Activated CD8-positive, alpha-beta memory T cell treated with anti-CD3 and anti-CD28 coated beads, Interleukin-2, amount 50 U/mL, for 1 hour (primary cell): ENCODE measurements around the gene TDP2.
"Not testable (repeated sequence)": the region's sequence is repeated elsewhere in the genome, so short reads cannot be mapped to it uniquely, and the experiment has no call there.

Experiments used
- DNase-seq: peaks from one replicate; pipeline ENCODE4 v3.0.0-alpha.2; 2020; ENCODE audit errors: extremely low read depth

TDP2 gene, protein sequence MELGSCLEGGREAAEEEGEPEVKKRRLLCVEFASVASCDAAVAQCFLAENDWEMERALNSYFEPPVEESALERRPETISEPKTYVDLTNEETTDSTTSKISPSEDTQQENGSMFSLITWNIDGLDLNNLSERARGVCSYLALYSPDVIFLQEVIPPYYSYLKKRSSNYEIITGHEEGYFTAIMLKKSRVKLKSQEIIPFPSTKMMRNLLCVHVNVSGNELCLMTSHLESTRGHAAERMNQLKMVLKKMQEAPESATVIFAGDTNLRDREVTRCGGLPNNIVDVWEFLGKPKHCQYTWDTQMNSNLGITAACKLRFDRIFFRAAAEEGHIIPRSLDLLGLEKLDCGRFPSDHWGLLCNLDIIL

GRCh38 chr6:24666641-24667377, at the start of gene TDP2, which contains the start of gene ACOT13:
TSS of gene TDP2 (minus strand) at chr6:24666899. CDS start at chr6:24666862, 37 bp downstream.
TSS of gene ACOT13 (plus strand) at chr6:24667077. CDS start at chr6:24667264, 187 bp downstream.
- peak; percentile 90 for DNase-seq

- DNase-seq, result no peak
Observed at GRCh38 chr6:24710519-24711303, 44.0 kb upstream of the TDP2 start.

GRCh38 chr6:24709014-24709711, 42.5 kb upstream of the TDP2 start:
- no peak for DNase-seq

DNA sequence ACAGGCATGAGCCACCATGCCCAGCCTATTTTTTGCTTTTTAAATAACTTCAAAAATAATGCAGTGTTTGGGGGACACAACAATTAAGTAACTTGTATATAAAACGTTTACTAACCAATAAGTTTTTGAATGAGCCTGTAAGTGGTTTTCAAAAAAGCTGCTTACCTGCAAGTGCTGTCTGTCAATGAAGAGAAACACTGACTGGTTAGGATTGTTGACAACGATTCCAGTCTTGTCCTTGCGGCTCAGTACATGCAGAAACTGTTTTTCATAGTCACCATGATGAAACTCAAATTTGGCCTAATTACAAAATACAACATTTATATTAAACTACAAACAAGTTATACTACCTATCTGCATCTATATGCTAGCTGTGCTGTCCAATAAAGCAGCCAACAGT, 41.9 kb upstream of the TDP2 start:
- DNase-seq, result no peak

- DNase-seq, result no peak
Observed at GRCh38 chr6:24704468-24704867, 37.8 kb upstream of the TDP2 start.

DNA sequence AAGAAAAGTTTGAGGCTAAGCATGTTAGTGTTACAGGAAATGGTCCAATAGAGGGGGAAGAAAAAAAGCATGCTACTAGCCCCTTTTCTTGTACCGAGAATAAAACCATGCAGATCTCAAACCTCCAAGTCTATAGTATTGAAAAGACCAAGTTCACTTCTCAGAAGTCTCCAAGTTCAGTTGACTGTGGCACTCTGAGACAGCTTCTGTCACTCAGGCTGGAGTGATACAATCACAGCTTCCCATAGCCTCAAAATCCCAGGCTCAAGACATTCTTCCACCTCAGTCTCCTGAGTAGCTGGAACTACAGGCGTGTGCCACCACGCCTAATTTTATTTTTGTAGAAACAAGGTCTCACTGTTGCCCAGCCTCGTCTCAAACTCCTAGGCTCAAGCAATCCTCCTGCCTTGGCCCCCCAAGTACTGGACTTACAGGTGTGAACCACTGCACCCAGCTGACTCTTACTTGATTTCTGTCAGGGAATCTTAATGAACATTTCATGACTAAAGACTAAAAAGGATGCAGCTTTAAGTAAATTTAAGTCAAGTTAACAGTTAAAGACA, 36.1 kb upstream of the TDP2 start:
- no peak for DNase-seq

- DNase-seq, result no peak
Observed at GRCh38 chr6:24699521-24700359, 33.0 kb upstream of the TDP2 start.

DNA sequence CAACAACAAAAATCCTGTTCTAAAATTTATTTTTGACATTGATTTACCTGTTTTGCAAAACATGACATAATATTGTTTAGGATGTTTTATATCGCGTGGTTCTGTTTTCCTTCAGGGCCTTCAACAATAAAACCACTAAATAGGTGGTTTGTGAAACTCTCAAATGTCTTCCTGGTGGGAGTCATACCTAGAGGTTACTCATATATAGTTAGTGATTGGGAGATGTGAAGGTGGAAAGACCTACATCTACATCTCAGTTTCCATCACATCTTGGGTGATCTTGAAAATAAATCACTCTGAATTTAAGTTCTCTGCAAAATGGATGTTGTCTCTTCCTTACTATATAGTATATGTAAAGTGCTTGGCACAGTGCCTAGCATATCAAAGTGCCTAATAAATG, 29.4 kb upstream of the TDP2 start:
- no peak for DNase-seq

GRCh38 chr6:24695635-24696034, 28.9 kb upstream of the TDP2 start:
- DNase-seq, result not testable (repeated sequence)

GRCh38 chr6:24694198-24694597, 27.5 kb upstream of the TDP2 start:
- no peak for DNase-seq

- DNase-seq, result no peak
Observed at GRCh38 chr6:24692848-24693592, 26.3 kb upstream of the TDP2 start.

DNA sequence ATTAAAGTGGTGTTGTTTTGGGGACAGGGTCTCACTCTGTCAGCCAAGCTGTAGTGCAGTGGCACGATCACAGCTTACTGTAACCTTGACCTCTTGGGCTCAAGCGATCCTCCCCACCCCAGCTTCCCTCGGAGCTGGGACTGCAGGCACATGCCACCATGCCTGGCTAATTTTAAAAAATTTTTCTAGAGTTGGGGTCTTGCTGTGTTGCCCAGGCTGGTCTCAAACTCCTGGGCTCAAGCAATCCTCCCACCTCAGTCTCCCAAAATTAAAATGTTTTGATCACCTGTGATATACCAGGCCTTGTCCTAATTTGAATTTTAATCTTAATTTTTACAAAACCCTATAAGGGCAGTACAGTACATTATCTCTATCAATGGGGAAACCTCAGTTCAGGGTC, 25.7 kb upstream of the TDP2 start:
- no peak for DNase-seq

DNA sequence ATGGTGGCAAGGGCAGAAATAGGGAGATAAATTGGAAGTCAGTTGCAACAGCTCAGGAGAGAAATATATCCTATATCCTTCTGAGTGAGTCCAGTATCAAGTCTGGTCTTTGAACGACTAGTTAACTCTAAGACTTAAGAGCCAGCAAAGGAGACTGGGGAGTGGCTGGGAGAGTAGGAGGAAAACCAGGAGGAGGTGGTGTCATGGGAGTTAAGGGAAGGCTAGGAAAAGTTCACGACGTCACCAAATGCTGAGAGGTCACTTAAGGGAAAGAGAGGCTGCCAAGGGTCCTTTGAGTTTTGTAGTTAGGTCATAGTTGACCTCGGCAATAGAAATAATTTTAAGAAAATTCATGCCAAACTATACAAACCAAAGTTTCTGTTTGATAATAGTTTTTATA, 25.3 kb upstream of the TDP2 start:
- DNase-seq, result no peak

DNA sequence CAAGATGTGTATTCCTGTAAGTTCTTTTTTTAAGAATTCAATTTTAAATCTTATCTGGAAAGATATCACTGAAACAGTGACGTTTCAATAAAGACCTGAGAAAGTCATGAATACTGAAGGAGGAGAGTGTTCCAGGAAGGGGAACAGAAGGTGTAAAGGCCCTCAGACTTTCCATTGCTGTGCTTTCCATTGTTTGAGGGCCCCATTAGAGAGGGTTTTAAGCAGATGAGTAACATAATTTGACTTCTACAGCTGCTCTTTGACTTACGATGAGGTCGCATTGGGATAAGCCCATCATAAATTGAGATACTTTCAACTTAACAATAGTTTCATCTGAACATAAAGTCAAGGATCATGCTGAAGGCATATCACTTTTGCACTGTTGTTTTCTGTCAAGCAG, 24.9 kb upstream of the TDP2 start:
- DNase-seq, result no peak

GRCh38 chr6:24690593-24690992, 23.9 kb upstream of the TDP2 start:
- no peak for DNase-seq

DNA sequence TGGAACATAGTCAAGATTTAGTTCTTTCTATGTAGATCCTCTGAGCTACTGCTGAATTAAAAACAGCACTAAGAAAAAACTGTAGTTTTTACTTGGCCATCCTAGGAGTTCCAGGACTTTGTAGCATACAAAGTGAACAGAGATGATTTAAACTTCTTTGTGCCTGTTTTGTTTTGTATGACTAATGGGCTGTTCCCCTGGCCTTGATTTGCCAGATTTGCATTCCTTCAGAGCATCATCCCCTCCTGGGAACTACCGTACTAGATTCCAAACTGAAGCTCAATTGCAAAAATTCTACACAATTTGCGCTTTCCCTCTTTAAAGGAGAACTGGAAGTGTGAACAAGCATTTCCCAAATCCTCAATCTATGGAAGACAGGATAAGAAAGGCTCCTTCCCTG, 23.3 kb upstream of the TDP2 start:
- no peak for DNase-seq

DNA sequence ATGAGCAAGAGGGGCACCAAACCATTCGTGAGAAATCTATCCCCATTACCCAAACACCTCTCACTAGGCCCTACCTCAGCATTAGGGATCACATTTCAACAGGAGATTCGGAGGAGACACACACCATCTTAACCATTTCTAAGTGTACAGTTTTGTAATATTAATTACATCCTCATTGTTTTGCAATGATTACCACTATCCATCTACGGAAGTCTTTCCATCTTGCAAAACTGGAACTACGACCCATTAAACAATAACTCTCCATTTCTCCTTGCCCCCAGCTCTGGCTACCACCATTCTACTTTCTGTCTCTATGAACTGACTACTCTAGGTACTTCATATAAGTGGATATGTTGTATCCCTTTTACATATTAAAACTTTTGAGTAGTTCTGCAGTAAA, 20.2 kb upstream of the TDP2 start:
- no peak for DNase-seq

GRCh38 chr6:24686408-24686807, 19.7 kb upstream of the TDP2 start:
- no peak for DNase-seq
